ENCODE measurements around the gene PRR5L.
"Not testable (repeated sequence)": the region's sequence is repeated elsewhere in the genome, so short reads cannot be mapped to it uniquely, and the experiment has no call there.

The PRR5L gene

GRCh38 chr11:36312611-36313472, 16.8 kb downstream of the PRR5L start:
- peak; percentile 62 for DNase-seq
- in situ Hi-C loops (cut with HindIII; ENCODE audit: low pct_ligation_motif_present, low pct_unique_long_range_greater_than_20kb, low sequenced_read_pairs) = no loop called here

DNA sequence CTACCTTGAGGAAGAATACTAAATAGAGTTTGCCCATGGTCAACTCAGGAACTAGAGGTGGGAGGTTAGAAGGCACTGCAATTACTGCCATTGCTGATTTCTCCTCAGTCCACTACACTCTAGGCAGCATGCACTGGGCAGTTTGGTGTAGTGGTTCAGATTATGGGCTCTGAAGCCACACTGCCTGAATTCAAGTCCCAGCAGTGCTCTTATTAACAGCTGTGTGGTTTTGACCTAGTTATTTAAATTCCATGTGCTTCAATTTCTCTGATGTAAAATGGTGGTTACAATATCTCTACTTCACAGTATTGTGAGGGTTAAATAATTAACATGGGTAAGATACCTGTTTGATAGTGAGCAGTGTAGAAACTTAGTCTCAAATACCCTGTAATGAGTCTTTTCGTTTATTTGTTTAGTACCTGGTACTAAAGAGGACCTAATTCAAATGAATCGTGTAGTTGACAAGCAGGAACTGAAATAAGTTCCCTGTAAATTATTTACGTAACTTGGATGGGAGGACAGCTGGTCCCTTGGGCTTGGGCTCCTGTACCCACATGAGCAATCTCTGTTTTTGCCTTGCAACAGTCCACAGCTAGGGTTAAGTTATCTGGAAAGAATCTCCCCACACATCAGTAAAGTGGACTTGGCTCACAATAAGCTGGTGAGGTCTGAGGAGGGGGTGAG, 17.8 kb downstream of the PRR5L start:
- in situ Hi-C loops (cut with HindIII; ENCODE audit: low pct_ligation_motif_present, low pct_unique_long_range_greater_than_20kb, low sequenced_read_pairs) = no loop called here
- no peak for DNase-seq

- no peak for DNase-seq
- in situ Hi-C loops (cut with HindIII; ENCODE audit: low pct_ligation_motif_present, low pct_unique_long_range_greater_than_20kb, low sequenced_read_pairs) = no loop called here
These were observed 18.3 kb downstream of the PRR5L start for GRCh38 chr11:36314434-36314767.

- no peak for DNase-seq
- in situ Hi-C loops (cut with HindIII; ENCODE audit: low pct_ligation_motif_present, low pct_unique_long_range_greater_than_20kb, low sequenced_read_pairs) = no loop called here
These were observed 20.0 kb downstream of the PRR5L start for GRCh38 chr11:36316049-36316448.

GRCh38 chr11:36317992-36318391, 21.9 kb downstream of the PRR5L start:
- no peak for DNase-seq
- in situ Hi-C loops (cut with HindIII; ENCODE audit: low pct_ligation_motif_present, low pct_unique_long_range_greater_than_20kb, low sequenced_read_pairs) = no loop called here

DNA sequence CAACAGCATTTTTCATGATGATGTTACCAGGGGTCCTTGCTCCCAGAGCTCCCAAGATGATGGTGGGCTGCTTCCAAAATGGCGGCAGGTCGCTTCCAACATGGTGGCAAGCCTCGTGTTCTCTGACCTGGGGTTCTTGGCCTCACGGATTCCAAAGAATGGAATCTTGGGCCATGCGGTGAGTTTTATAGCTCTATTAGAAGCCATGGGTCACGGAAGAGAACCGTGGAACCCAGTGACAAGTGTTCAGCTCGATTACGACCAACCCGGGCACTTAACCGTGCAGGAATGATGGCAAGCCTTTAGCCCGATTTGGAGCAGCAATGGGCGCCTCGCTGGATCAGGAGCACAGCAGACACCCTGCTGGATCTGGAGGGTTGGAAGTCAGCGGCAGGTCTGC, 28.9 kb downstream of the PRR5L start:
- in situ Hi-C loops (cut with HindIII; ENCODE audit: low pct_ligation_motif_present, low pct_unique_long_range_greater_than_20kb, low sequenced_read_pairs); DNase-seq: not testable (repeated sequence)

- DNase-seq; in situ Hi-C loops (cut with HindIII; ENCODE audit: low pct_ligation_motif_present, low pct_unique_long_range_greater_than_20kb, low sequenced_read_pairs): not testable (repeated sequence)
These were observed 29.3 kb downstream of the PRR5L start for GRCh38 chr11:36325403-36325802.

- in situ Hi-C loops (cut with HindIII; ENCODE audit: low pct_ligation_motif_present, low pct_unique_long_range_greater_than_20kb, low sequenced_read_pairs) = no loop called here
- DNase-seq = no peak
These were observed 30.7 kb downstream of the PRR5L start for GRCh38 chr11:36326524-36327419.

- DNase-seq = no peak
- in situ Hi-C loops (cut with HindIII; ENCODE audit: low pct_ligation_motif_present, low pct_unique_long_range_greater_than_20kb, low sequenced_read_pairs) = no loop called here
These were observed 33.0 kb downstream of the PRR5L start for GRCh38 chr11:36328966-36329673.

GRCh38 chr11:36330411-36330810, 34.3 kb downstream of the PRR5L start:
- DNase-seq = no peak
- in situ Hi-C loops (cut with HindIII; ENCODE audit: low pct_ligation_motif_present, low pct_unique_long_range_greater_than_20kb, low sequenced_read_pairs) = no loop called here

DNA sequence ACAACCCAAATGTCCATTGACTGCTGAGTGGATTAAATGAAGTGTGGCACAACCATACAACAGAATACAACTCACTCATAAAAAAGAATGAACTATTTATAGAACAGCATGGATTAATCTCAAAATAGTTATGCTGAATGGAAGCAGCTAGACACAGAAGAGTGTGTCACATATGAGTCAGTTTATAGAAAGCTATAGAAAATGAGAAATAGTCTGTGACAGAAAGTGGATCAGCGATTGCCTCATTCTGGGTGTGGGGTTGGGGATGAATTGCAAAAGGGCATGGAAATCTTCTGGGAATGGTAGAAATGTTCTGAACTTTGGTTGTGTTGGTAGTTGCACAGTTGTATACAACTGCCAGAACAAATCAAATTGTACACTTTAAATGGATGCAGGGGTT, 37.4 kb downstream of the PRR5L start:
- in situ Hi-C loops (cut with HindIII; ENCODE audit: low pct_ligation_motif_present, low pct_unique_long_range_greater_than_20kb, low sequenced_read_pairs) = no loop called here
- no peak for DNase-seq

GRCh38 chr11:36333897-36334296, 37.8 kb downstream of the PRR5L start:
- DNase-seq = peak; percentile 12
- in situ Hi-C loops (cut with HindIII; ENCODE audit: low pct_ligation_motif_present, low pct_unique_long_range_greater_than_20kb, low sequenced_read_pairs) = no loop called here

- in situ Hi-C loops (cut with HindIII; ENCODE audit: low pct_ligation_motif_present, low pct_unique_long_range_greater_than_20kb, low sequenced_read_pairs) = no loop called here
- DNase-seq = no peak
These were observed 43.8 kb downstream of the PRR5L start for GRCh38 chr11:36339888-36340287.

DNA sequence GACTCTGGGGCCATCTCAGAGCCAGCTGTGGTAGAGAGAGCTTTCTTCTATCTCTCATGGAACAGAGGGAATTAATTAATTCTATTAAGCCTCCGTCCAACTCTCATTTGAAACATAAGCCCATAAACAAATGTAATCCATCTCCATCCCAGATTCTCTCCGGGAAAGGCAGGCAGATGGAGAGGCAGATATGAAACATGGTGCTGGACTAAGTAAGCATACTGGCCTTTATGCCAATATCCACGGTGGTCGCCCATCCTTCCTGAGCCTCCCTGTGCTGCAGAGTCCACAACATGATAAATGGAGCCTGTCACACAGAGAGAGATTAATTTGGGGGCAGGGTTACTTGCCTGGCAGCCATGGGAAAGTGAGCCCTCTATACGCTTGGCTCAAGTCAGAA, 44.8 kb downstream of the PRR5L start:
- DNase-seq = no peak
- in situ Hi-C loops (cut with HindIII; ENCODE audit: low pct_ligation_motif_present, low pct_unique_long_range_greater_than_20kb, low sequenced_read_pairs) = no loop called here

DNA sequence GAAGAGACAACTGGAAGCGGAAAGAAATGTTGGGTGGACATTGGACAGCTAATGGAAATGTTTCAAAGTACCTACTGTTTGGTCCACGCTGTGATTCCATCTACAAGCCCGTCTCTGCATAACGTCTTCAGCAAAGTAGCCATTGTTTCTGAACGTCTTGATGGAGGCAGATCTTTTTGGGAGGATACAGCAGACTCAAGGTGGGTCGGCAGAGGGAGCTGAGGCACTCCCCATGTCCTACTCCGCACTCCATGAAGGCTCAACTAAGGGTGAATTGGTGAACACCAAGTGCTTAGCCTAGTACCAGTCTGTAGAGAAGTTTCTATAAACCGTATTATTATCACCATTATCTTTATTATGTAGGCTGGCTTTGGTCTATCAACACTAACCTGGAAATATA, 45.8 kb downstream of the PRR5L start:
- no peak for DNase-seq
- in situ Hi-C loops (cut with HindIII; ENCODE audit: low pct_ligation_motif_present, low pct_unique_long_range_greater_than_20kb, low sequenced_read_pairs) = no loop called here

DNA sequence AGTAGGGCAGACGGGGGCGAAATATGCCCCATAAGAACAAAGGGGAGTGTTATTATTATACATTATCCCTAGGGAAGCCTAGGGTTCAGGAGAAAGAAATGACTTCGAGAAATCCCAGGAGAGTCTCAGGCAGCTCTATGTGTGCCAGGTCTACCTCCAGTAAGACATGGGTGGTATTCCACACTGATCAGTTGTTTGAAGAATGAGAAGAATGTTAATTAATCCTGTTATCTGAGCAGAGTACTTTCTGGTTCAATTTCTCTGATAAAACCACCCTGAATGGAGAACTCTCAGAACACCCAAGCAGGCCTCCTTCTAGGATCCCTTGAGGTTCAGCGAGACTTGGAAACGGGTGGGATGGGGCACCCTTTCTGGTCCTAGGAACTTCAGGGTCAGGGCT, 46.2 kb downstream of the PRR5L start:
- DNase-seq = no peak
- in situ Hi-C loops (cut with HindIII; ENCODE audit: low pct_ligation_motif_present, low pct_unique_long_range_greater_than_20kb, low sequenced_read_pairs) = no loop called here

- in situ Hi-C loops (cut with HindIII; ENCODE audit: low pct_ligation_motif_present, low pct_unique_long_range_greater_than_20kb, low sequenced_read_pairs) = no loop called here
- no peak for DNase-seq
These were observed 47.3 kb downstream of the PRR5L start for GRCh38 chr11:36343436-36343835.

GRCh38 chr11:36345084-36345511, 49.0 kb downstream of the PRR5L start:
- no peak for DNase-seq

More at GRCh38 chr11:36345084-36345511, 49.0 kb downstream of the PRR5L start:
- in situ Hi-C loops (cut with HindIII; ENCODE audit: low pct_ligation_motif_present, low pct_unique_long_range_greater_than_20kb, low sequenced_read_pairs) = no loop called here

Measured in ACHN (cell line).